Keratinocyte (primary cell): ENCODE results near the gene CAMSAP1. TPM values are rescaled to one million over a fixed set of nuclear protein-coding genes. Genes with fewer than 3 reads are reported as not detected.

Experiments
- DNase-seq: peaks from one replicate; pipeline ENCODE4 v3.0.0-alpha.2; 2011; ENCODE audit warnings: low read depth, missing footprints, low spot score
- FAIRE-seq: peaks from 2 replicates; lab custom pipeline; 2011; peaks lifted over from hg19 to GRCh38; lab: Jason Lieb, UNC
- H2AFZ ChIP-seq: 2 replicates; pipeline ENCODE4 v1.6.0; 2012; ENCODE audit warnings: low read length, control low read depth, inconsistent platforms; ENCODE audit not compliant: control insufficient read depth
- H3K27ac ChIP-seq: 2 replicates; pipeline ENCODE4 v1.5.1; 2011; ENCODE audit warnings: low read length; ENCODE audit not compliant: control insufficient read depth, insufficient read depth
- H3K27me3 ChIP-seq: 3 replicates; pipeline ENCODE4 v1.6.0; 2011; ENCODE audit warnings: low read length; ENCODE audit not compliant: control insufficient read depth, insufficient read depth; ENCODE audit errors: extremely low read depth
- H3K36me3 ChIP-seq, 2 experiments: 2 replicates in 1 of 2; 3 replicates in 1 of 2; pipeline ENCODE4 v1.5.1; 2011; ENCODE audit warnings: low read length in 2 of 2, mild to moderate bottlenecking in 1 of 2; ENCODE audit not compliant: control insufficient read depth in 2 of 2, insufficient read depth in 2 of 2; ENCODE audit errors: extremely low read depth in 1 of 2
- H3K4me1 ChIP-seq: 3 replicates; pipeline ENCODE4 v1.5.1; 2011; ENCODE audit warnings: low read length; ENCODE audit not compliant: control insufficient read depth, insufficient read depth; ENCODE audit errors: extremely low read depth
- H3K4me2 ChIP-seq: 3 replicates; pipeline ENCODE4 v1.6.0; 2011; ENCODE audit warnings: low read depth, low read length; ENCODE audit not compliant: control insufficient read depth, insufficient read depth; ENCODE audit errors: extremely low read depth
- H3K4me3 ChIP-seq, 3 experiments: fragments of 200-600 bp in 1 of 3; sonication (generic) in 1 of 3; 2 replicates in 2 of 3; 3 replicates in 1 of 3; pipeline ENCODE4 v1.5.1; 2011 to 2016; ENCODE audit warnings: low read length in 3 of 3, mild to moderate bottlenecking in 3 of 3, control low read depth in 2 of 3, inconsistent platforms in 1 of 3, low read depth in 1 of 3, mixed read lengths in 1 of 3, mixed run types in 1 of 3, moderate library complexity in 1 of 3; ENCODE audit not compliant: control insufficient read depth in 2 of 3, insufficient read depth in 2 of 3; ENCODE audit errors: extremely low read depth in 1 of 3
- H3K79me2 ChIP-seq: 2 replicates; pipeline ENCODE4 v1.6.0; 2012; ENCODE audit warnings: low read length; ENCODE audit not compliant: control insufficient read depth, insufficient read depth
- H3K9ac ChIP-seq: 3 replicates; pipeline ENCODE4 v1.6.0; 2011; ENCODE audit warnings: low read length; ENCODE audit not compliant: control insufficient read depth, insufficient read depth; ENCODE audit errors: extremely low read depth
- H3K9me1 ChIP-seq: 3 replicates; pipeline ENCODE4 v1.6.0; 2011; ENCODE audit warnings: low read length; ENCODE audit not compliant: control insufficient read depth, insufficient read depth; ENCODE audit errors: extremely low read depth
- H3K9me3 ChIP-seq: 2 replicates; pipeline ENCODE4 v1.5.1; 2012; ENCODE audit warnings: low read depth, low read length; ENCODE audit not compliant: control insufficient read depth
- H4K20me1 ChIP-seq: 3 replicates; pipeline ENCODE4 v1.6.0; 2011; ENCODE audit warnings: low read length; ENCODE audit not compliant: control insufficient read depth, insufficient read depth; ENCODE audit errors: extremely low read depth
- EZH2 ChIP-seq: IDR thresholded peaks from one replicate; pipeline ENCODE4 v1.6.1; 2012; ENCODE audit warnings: inconsistent platforms, mild to moderate bottlenecking, low read length, moderate library complexity
- dilution Hi-C: fragments of 300-500 bp; cut with MboI; formaldehyde crosslinking; loops from one replicate; pipeline ENCODE4 v1.7.0; 2020; ENCODE audit warnings: low sequenced_read_pairs; ENCODE audit not compliant: extremely low pct_ligation_motif_present
- polyA plus RNA-seq, 5 experiments: library from polyadenylated mRNA; depleted of rRNA in 3 of 5; stranded (reverse) in 3 of 5; stranded (forward) in 1 of 5; unstranded in 1 of 5; fragments of >200 nt; gene quantifications; 1 replicate in 1 of 5; 2 replicates in 3 of 5; 3 replicates in 1 of 5; pipeline versions ENCODE4 v1.2.1 to v1.2.3, GENCODE V29; 2011 to 2012; ENCODE audit warnings: missing spikeins in 2 of 5, low read depth in 1 of 5, low replicate concordance in 1 of 5
- TF ChIP-seq, protein P1 (sequence below), 3 experiments: IDR thresholded peaks in 1 of 3; conservative IDR thresholded peaks in 1 of 3; optimal IDR thresholded peaks in 1 of 3; 2 replicates in 2 of 3; 3 replicates in 1 of 3; pipeline versions ENCODE3 to v1.5.1; 2011; ENCODE audit warnings: low read length in 3 of 3, mild to moderate bottlenecking in 3 of 3, moderate library complexity in 2 of 3, control low read depth in 1 of 3, inconsistent platforms in 1 of 3; ENCODE audit not compliant: insufficient read depth in 2 of 3; ENCODE audit errors: extremely low read depth in 1 of 3

Gene CAMSAP1
- polyA plus RNA-seq, 1 donor (not counting 4 experiments of a cell fraction or from before 2014, with no cell fraction given): 8.3 TPM

DNA sequence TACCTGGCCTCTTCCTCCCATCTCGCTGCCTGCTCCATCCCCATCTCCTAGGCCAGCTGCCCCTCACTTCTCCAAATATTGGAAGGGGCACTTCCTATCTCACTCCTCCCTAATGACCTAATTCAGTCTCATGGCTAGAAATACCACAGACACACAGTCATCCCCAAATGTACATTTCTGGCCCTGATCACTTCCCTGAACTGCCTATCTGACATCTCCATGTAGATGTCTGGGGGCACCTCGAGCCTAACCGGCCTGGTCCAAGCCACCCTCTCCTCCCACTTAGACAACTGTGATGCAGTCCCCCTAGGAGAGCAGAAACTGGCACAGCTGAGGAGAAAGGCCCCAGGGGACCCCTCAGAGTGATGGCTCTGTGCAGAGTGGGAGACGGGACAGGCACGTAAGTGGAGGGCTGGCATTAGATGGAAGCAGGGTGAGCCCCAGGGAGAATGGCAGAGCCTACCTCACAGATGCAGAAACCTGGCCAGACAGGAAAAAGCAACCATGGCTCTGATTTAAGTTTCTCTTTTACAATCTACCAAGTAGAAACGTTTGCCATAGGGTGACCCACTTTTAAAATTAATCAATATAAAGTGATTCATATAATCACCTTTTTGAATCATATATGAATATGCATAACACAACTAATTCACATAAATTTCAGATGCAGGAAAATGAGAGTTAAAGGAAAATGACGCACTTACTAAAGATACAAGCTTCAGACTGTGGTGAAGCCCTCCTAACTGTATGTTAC, 22.1 kb downstream of the CAMSAP1 start:
- dilution Hi-C loops: no loop called here
- FAIRE-seq (peak; percentile 51), DNase-seq (no peak)
- peaks cover 80% of the 10 kb centered on the region for H3K79me2 ChIP-seq
- no peak overlapping the region for H3K27ac ChIP-seq
- H3K27me3 ChIP-seq: no peaks in the 10 kb centered on the region
- H2AFZ ChIP-seq: no peak overlapping the region
- no peaks in the 10 kb centered on the region for H3K9me3 ChIP-seq
- peaks cover 39% of the 10 kb centered on the region for H3K4me1 ChIP-seq
- TF ChIP-seq, protein P1, sequence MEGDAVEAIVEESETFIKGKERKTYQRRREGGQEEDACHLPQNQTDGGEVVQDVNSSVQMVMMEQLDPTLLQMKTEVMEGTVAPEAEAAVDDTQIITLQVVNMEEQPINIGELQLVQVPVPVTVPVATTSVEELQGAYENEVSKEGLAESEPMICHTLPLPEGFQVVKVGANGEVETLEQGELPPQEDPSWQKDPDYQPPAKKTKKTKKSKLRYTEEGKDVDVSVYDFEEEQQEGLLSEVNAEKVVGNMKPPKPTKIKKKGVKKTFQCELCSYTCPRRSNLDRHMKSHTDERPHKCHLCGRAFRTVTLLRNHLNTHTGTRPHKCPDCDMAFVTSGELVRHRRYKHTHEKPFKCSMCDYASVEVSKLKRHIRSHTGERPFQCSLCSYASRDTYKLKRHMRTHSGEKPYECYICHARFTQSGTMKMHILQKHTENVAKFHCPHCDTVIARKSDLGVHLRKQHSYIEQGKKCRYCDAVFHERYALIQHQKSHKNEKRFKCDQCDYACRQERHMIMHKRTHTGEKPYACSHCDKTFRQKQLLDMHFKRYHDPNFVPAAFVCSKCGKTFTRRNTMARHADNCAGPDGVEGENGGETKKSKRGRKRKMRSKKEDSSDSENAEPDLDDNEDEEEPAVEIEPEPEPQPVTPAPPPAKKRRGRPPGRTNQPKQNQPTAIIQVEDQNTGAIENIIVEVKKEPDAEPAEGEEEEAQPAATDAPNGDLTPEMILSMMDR (optimal IDR thresholded peaks at IDR 0.05 in 1 of 3, IDR thresholded peaks at IDR 0.05 in 1 of 3, conservative IDR thresholded peaks at IDR 0.05 in 1 of 3; ENCODE audit: extremely low read depth in 1 of 3, insufficient read depth in 2 of 3, low read length in 3 of 3): no peak
- no peak for TF ChIP-seq EZH2
- peak overlapping the region; percentile 5 for H3K4me2 ChIP-seq
- H3K36me3 ChIP-seq: peaks cover 0 to 6% of the 10 kb centered on the region in 2 experiments
- H3K4me3 ChIP-seq: no peak overlapping the region
- no peak overlapping the region for H3K9ac ChIP-seq
- peaks cover 4% of the 10 kb centered on the region for H3K9me1 ChIP-seq
- peaks cover 13% of the 10 kb centered on the region for H4K20me1 ChIP-seq

DNA sequence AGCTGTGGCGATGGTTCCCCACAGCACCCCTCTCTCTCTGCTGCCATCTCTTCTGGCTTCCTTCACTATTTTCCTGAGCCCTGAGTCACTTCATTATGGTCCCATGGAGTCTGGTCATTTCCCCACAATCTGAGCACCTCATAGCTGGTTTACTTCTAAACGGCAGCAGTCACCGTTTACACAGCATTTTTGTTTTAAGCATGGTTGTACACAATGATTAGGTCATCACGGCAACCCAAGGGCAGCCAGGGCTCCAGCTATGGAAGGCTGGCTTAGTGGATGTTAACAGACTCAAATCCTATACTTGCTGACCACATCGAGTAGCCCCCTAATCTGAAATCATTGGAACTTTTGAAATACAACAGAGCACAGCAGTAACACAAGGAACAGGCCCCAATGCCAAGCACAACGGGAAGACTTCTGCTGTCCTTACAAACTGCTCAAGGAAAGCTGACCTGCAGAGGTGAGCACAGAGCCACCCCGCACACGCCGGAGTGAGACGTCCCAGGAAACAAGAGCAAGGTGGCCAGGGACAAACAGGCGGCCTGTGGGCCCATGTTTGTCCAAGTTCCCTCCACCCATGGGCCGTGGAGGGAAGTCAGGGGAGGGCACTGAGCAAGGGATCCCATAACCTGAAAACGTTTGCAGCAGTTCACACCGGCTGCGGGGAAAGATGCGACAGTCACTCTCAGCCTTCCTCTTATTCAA, 22.9 kb downstream of the CAMSAP1 start:
- Histone ChIP-seq H3K4me3 (no peak overlapping the region), H3K9ac (no peak overlapping the region), H3K9me1 (peaks cover 4% of the 10 kb centered on the region), H3K27me3 (no peaks in the 10 kb centered on the region), H3K4me2 (no peak overlapping the region), H3K79me2 (peaks cover 76% of the 10 kb centered on the region), H3K9me3 (no peaks in the 10 kb centered on the region), H3K4me1 (peaks cover 31% of the 10 kb centered on the region), H4K20me1 (peaks cover 12% of the 10 kb centered on the region), H3K27ac (no peak overlapping the region), H3K36me3 (peaks cover 0 to 6% of the 10 kb centered on the region in 2 experiments), H2AFZ (no peak overlapping the region)
- TF ChIP-seq, protein P1 (optimal IDR thresholded peaks at IDR 0.05 in 1 of 3, IDR thresholded peaks at IDR 0.05 in 1 of 3, conservative IDR thresholded peaks at IDR 0.05 in 1 of 3; ENCODE audit: extremely low read depth in 1 of 3, insufficient read depth in 2 of 3, low read length in 3 of 3): no peak
- TF ChIP-seq EZH2: no peak
- FAIRE-seq (no peak), DNase-seq (no peak)
- dilution Hi-C loops: no loop called here
